Esophagus muscularis mucosa (tissue), 3 donors: ENCODE data around the gene FRK.

Experiments used
- POLR2A ChIP-seq: fragments of 450-650 bp; IDR thresholded peaks from one replicate; pipeline ENCODE4 v1.6.1; 2017; ENCODE audit warnings: antibody characterized with exemption, moderate library complexity, mild to moderate bottlenecking, low read depth
- TF ChIP-seq, protein P1 (sequence below), 3 experiments: fragments of 200-600 bp in 2 of 3; fragments of 450-650 bp in 1 of 3; sonication (generic) in 2 of 3; IDR thresholded peaks; one replicate each; pipeline ENCODE4 v1.5.1; 2017 to 2019; ENCODE audit warnings: antibody characterized with exemption in 3 of 3, mild to moderate bottlenecking in 2 of 3, moderate library complexity in 1 of 3

GRCh38 chr6:116099036-116099435, 38.3 kb upstream of the FRK start:
- TF ChIP-seq, protein P1, sequence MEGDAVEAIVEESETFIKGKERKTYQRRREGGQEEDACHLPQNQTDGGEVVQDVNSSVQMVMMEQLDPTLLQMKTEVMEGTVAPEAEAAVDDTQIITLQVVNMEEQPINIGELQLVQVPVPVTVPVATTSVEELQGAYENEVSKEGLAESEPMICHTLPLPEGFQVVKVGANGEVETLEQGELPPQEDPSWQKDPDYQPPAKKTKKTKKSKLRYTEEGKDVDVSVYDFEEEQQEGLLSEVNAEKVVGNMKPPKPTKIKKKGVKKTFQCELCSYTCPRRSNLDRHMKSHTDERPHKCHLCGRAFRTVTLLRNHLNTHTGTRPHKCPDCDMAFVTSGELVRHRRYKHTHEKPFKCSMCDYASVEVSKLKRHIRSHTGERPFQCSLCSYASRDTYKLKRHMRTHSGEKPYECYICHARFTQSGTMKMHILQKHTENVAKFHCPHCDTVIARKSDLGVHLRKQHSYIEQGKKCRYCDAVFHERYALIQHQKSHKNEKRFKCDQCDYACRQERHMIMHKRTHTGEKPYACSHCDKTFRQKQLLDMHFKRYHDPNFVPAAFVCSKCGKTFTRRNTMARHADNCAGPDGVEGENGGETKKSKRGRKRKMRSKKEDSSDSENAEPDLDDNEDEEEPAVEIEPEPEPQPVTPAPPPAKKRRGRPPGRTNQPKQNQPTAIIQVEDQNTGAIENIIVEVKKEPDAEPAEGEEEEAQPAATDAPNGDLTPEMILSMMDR (IDR thresholded peaks at IDR 0.05), result no peak
- no peak for TF ChIP-seq POLR2A
